GM19438 (cell line): ENCODE measurements around the gene SEL1L3.

ENCODE experiments used
- ATAC-seq: cut with Tn5 transposase; IDR thresholded peaks from one replicate; pipeline ENCODE4 v1.9.1; 2021; ENCODE audit warnings: low read depth; ENCODE audit not compliant: unreplicated experiment

SEL1L3 gene

DNA sequence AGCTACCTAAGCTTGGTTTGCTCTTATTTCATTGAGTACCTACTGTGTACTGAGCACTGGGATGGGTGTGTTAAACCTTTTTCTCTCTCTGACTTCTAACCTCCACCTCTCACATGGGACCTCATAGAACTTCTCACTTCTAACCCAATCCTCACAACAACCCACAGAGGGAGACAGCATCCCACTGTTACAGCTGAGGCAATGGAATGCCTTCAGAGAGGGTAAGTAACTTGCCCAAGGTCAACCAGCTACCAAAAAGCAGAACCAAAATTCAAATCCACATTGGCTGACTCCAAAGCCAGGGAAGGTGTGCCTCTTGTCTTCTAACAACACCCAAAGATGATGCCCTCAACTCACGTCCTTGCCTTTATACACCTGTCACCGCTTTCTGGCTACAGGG, 5.4 kb downstream of the SEL1L3 start:
- ATAC-seq: no peak

- no peak for ATAC-seq
Measured at GRCh38 chr4:25856756-25857155, 6.0 kb downstream of the SEL1L3 start.

DNA sequence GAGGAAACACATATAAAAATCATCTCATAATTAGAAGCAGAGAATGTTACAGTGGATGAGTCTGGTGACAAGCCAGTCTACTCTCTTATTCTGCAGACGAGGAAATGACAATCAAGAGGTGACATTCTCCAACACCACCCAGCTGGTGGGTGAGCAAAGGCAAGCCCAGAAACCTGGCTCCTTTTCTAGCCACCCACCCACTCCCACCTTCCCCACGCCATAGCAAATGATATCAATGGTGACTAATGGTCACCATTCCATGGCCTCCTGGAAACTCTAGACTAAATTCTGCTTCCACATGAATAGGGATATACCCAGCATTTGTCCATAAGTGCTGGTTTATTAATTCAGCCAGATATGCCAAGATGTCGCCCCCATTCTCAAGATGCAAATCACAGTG, 10.7 kb downstream of the SEL1L3 start:
- ATAC-seq: no peak

- ATAC-seq: no peak
Measured at GRCh38 chr4:25847329-25847728, 15.5 kb downstream of the SEL1L3 start.

DNA sequence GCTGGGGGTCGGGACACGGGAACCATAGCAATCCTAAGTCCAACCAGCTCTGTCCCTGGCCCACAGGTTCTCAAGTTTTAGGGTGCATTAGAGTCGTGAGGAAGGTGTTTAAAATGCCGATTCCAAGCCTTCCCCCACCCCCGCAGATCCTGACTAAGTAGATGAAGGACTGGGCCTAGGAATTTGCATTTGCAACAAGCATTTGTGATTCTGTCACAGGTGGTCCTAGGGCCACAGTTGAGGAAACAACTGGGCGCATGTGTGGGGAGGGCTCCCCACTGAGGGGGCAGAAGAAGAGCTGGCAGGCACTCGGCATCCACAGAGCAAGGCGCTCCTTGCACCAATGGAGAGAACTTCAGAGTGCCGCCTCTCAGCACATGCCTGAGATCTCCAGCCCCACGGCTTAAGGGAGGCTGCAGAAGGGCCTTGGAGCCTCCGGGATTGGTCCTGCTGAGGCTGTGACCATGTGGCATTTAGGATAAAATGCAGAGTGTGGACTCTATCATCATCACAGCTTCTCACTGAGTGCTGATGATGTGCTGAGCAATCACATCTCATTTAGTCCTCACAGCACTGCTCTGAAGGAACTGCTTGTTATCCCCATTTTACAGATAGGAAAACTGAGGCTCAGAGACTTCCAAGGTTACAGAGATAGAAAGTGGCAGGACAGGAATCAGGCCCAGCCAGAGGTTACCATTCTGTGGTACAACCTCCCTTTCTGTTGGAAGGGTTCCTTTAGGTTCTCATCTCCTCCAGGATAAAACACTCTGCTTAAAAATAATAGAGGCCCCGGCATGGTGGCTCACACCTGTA, 16.7 kb downstream of the SEL1L3 start:
- ATAC-seq: no peak

DNA sequence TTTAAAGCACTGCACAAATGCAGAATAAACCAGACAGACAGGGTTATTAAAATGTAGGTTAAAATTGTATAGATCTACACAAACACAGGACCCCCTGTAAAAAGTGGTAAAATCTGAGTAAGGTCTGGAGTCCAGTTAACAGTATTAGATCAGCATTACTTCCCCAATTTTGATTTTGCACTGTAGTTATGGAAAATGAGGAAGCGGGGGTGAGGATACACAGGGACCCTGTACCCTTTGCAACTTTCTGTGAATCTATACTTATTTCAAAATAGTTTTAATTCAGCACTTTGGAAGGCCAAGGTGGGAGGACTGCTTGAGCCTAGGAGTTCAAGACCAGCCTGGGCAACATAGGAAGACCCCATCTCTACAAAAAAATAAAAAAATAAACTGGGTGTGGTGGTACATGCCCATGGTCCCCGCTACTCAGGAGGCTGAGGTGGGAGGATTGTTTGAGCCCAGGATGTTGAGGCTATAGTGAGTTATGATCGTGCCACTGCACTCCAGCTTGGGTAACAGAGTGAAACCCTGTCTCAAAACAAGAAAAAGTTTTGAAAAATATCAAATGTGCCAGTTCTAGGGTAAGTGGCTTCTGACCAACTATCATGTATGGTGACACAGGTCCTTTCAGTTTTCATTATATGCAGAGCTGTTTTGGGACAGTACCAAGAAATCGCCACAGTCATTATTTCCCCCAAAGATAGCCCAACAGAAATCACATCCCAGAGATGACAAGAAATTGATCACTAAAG, 17.7 kb downstream of the SEL1L3 start:
- ATAC-seq: no peak

- no peak for ATAC-seq
Measured at GRCh38 chr4:25843340-25844097, 19.3 kb downstream of the SEL1L3 start.

GRCh38 chr4:25842229-25842845, 20.5 kb downstream of the SEL1L3 start:
- ATAC-seq: peak; percentile 71

GRCh38 chr4:25839687-25840086, 23.1 kb downstream of the SEL1L3 start:
- ATAC-seq: no peak

- ATAC-seq: no peak
Measured at GRCh38 chr4:25839233-25839632, 23.6 kb downstream of the SEL1L3 start.

DNA sequence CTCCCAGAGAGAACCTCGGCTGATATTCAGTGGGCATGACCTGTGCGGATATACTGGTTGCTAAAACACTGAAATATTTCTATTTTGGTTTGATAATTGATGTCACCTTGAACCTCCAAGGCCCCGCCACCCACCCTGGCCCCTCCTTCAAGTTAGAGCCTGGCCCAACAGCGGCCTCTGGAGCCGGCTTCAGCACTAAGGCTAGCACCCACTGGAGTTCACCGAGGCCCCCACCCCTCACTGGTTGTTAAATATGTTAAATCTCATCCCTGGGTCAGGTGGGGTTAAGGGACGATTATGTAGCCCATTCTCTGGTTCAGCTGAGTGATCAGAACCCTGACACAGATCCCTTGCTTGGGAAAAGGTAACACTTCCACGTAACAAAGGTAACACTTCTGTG, 24.3 kb downstream of the SEL1L3 start:
- ATAC-seq: no peak

GRCh38 chr4:25837107-25837506, 25.7 kb downstream of the SEL1L3 start:
- no peak for ATAC-seq

- ATAC-seq: no peak
Measured at GRCh38 chr4:25835384-25835783, 27.4 kb downstream of the SEL1L3 start.

DNA sequence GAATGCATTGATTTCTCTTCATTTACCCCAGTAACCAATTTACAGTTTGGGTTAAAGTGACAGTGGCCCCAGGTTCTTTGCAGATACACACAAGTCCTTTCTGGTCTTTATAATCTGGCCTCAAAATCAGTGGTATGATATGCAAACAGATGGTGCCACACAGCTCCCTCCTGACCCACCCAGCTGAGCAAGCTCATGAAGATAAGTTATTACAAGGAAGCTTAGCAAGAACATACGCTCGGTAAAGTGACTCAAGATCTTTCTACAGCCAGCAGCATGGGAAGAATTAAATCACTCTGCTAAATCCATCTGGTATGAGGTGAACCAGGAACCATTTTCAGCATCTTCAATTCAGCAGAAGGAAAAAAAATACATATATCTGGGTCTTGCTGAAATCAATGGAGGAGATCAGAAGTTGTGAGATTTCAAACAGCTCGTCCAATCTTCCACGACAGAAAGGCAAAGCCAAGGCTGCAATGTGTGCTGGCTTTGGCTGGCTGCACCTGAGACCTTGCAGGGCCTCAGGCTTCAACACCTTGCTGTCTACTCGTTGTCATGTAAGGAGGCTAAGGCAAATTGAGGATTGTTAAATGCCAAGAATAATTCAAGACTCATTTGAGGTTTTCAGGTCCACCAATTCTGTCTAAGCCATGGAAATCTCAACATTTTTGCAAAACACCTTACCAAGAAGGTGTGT, 28.2 kb downstream of the SEL1L3 start:
- no peak for ATAC-seq

DNA sequence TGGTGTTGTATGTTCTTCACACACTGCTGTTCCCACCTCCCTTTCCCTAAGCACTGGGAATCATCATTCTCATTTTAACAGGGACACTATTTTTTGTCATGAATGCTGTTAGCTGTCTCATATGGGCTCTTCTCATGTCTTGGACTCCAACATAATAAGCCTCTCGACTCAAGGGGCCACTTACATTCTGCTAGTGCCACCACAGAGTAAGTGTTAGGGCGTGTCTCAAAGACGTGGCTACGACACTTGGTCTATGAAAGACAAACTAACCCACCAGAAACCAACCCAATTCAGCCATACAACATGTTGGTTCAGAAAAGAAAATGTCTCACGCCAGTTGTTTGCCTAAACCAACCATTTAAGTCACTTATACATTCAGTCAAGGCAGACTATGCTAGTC, 32.2 kb downstream of the SEL1L3 start:
- no peak for ATAC-seq

GRCh38 chr4:25827897-25828296, 34.9 kb downstream of the SEL1L3 start:
- ATAC-seq: no peak

- no peak for ATAC-seq
Measured at GRCh38 chr4:25827373-25827772, 35.4 kb downstream of the SEL1L3 start.

- ATAC-seq: no peak
Measured at GRCh38 chr4:25826074-25826752, 36.6 kb downstream of the SEL1L3 start.

DNA sequence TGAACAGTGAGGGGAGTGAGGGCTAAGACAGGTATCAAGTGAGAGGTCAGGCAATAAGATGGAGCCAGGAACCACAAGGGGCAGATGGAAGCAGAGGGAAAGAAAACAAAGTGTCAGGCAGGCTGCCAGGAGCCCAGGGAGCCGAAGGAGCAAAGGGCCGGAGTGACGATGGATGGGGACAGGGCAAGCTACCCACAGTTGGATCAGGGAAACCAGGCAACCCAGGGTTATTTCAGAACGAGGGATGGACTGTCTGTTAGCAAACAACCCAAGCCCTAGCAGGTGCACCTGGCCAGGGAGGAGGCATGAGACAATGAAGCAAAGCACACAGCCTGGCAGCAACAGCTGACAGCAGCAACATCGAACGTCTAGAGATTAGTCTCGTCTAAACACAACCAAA, 39.2 kb downstream of the SEL1L3 start:
- no peak for ATAC-seq

DNA sequence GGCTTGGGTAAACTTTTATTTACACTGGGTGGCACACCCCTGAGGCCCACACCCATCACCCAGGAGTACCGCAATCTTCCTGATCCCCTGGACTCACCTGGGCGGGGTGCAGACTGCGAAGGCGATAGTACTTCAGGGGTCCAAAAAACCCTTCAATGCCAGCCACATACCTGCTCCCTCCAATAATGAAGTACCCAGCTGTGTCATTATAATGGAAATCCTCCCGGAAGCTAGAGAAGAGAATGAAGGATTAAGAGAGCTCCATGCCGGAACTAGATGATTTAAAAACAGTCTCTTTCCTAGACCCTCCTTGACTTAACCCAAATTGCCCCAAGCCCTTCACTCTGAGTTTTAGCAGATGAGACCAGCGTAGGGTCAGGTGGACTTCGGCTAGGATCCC, 40.9 kb downstream of the SEL1L3 start:
- ATAC-seq: no peak
